Measurements from ENCODE around the gene LMNA.

The LMNA gene

DNA sequence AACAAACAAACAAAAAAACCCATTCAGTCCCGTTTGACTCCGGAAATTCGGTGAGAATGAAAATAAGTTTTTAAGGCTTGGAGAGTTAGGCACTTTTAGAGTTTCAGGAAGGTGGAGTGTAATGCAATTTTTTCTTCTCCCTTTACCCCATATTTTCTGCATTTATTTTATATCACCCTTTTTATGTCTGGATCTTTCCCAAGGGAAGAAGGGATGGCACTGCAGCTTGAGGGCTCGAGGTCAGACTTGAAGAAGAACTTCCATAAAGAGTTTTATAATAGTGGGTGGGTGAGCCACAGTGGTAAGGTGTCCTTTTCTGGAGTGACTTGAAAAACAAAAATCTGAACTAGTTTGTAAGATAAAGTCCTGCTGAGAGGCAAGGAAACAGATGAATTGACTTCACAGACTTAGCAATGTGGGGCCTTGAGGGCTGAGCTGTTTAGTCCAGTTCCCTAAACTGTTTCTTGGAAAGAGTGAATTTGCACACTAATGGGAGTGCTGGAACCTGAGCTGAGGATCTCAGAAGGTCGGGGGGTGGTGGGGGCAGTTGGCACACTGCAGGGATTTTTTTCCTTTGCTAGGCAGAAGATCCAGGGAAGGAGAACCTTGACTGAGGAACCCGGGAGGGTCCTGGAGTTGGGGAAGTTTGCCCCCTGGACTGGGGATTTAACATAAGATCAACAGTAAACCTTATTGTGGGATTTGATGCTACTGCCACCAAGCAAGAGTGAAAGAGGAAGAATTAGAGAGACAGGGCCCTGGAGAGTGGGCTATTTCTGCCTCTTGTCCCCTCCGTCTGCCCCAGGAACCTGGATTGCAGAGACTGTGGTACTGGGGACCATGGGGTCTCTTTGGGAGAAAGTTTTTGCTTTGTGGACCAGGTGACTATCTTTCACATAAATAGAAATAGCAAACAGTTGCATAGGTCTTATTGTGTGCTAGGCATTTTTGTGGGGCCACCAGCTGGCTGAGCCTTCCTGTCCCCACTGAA, 30.4 kb upstream of the LMNA start:
- H3K27me3 ChIP-seq (ENCODE audit: insufficient read depth, low read length, poor library complexity), result no peaks in the 10 kb centered on the region

DNA sequence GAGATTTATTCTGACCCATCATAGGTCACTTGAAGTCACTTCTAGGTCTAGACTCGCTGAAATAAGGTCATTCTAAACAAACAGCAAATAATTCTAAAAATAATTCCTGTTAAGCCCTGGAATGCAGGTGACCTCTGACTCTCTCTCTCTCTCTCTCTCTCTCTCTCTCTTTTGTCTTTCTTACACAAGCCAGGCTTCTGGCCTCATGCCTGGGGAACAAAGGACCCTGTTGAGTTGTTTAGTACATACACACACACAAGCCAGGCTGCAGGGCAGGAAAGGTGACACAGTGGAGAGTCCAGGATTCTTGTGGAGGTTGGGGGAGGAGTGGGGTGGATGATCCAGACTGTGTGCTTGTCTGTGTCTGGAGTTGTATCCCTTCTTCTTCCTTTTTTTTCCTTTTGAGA, 28.3 kb upstream of the LMNA start:
- peaks cover 5% of the 10 kb centered on the region for H3K79me2 ChIP-seq (ENCODE audit: insufficient read depth, low read length)
- H3K4me1 ChIP-seq (ENCODE audit: insufficient read depth, low read length), result peaks cover 14% of the 10 kb centered on the region
- H3K36me3 ChIP-seq (ENCODE audit: insufficient read depth, low read length), result no peaks in the 10 kb centered on the region
- H3K4me2 ChIP-seq (ENCODE audit: insufficient read depth, low read length), result no peak overlapping the region
- DNase-seq (no peak), ATAC-seq (ENCODE audit: insufficient read depth, low read depth) (no peak)
- no peak overlapping the region for H3K4me3 ChIP-seq (ENCODE audit: low read depth in 1 of 2, low read length in 2 of 2)
- no peaks in the 10 kb centered on the region for H3K9me3 ChIP-seq (ENCODE audit: insufficient read depth, low read length, severe bottlenecking)
- no peak overlapping the region for H3K9ac ChIP-seq (ENCODE audit: low read depth, low read length)
- no peak overlapping the region for H3K27ac ChIP-seq (ENCODE audit: low read length)
- TF ChIP-seq, protein P1, sequence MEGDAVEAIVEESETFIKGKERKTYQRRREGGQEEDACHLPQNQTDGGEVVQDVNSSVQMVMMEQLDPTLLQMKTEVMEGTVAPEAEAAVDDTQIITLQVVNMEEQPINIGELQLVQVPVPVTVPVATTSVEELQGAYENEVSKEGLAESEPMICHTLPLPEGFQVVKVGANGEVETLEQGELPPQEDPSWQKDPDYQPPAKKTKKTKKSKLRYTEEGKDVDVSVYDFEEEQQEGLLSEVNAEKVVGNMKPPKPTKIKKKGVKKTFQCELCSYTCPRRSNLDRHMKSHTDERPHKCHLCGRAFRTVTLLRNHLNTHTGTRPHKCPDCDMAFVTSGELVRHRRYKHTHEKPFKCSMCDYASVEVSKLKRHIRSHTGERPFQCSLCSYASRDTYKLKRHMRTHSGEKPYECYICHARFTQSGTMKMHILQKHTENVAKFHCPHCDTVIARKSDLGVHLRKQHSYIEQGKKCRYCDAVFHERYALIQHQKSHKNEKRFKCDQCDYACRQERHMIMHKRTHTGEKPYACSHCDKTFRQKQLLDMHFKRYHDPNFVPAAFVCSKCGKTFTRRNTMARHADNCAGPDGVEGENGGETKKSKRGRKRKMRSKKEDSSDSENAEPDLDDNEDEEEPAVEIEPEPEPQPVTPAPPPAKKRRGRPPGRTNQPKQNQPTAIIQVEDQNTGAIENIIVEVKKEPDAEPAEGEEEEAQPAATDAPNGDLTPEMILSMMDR (IDR thresholded peaks at IDR 0.05; ENCODE audit: borderline replicate concordance, extremely low read depth, low read length, poor library complexity, severe bottlenecking), result no peak
- TF ChIP-seq EZH2 (IDR thresholded peaks at IDR 0.05; ENCODE audit: borderline replicate concordance, low read depth, low read length, severe bottlenecking), result no peak
- H3K27me3 ChIP-seq (ENCODE audit: insufficient read depth, low read length, poor library complexity), result no peaks in the 10 kb centered on the region
- H2AFZ ChIP-seq (ENCODE audit: low read depth, low read length), result no peak overlapping the region
- no peaks in the 10 kb centered on the region for H4K20me1 ChIP-seq (ENCODE audit: insufficient read depth, low read length)

More for the DNA sequence above, 30.4 kb upstream of the LMNA start:
- ATAC-seq (ENCODE audit: insufficient read depth, low read depth) (no peak), DNase-seq (no peak)
- Histone ChIP-seq H2AFZ (ENCODE audit: low read depth, low read length) (no peak overlapping the region), H3K79me2 (ENCODE audit: insufficient read depth, low read length) (peaks cover 9% of the 10 kb centered on the region), H3K4me2 (ENCODE audit: insufficient read depth, low read length) (peak overlapping the region; percentile 94; the same call in 1 of the 2 replicates), H3K4me3 (ENCODE audit: low read depth in 1 of 2, low read length in 2 of 2) (no peak overlapping the region), H3K9ac (ENCODE audit: low read depth, low read length) (no peak overlapping the region; the same call in 1 of the 2 replicates), H3K4me1 (ENCODE audit: insufficient read depth, low read length) (peaks cover 33% of the 10 kb centered on the region), H3K9me3 (ENCODE audit: insufficient read depth, low read length, severe bottlenecking) (no peaks in the 10 kb centered on the region), H4K20me1 (ENCODE audit: insufficient read depth, low read length) (no peaks in the 10 kb centered on the region), H3K27ac (ENCODE audit: low read length) (no peak overlapping the region), H3K36me3 (ENCODE audit: insufficient read depth, low read length) (no peaks in the 10 kb centered on the region)
- TF ChIP-seq, protein P1 (IDR thresholded peaks at IDR 0.05; ENCODE audit: borderline replicate concordance, extremely low read depth, low read length, poor library complexity, severe bottlenecking), result no peak
- TF ChIP-seq EZH2 (IDR thresholded peaks at IDR 0.05; ENCODE audit: borderline replicate concordance, low read depth, low read length, severe bottlenecking), result no peak

DNA sequence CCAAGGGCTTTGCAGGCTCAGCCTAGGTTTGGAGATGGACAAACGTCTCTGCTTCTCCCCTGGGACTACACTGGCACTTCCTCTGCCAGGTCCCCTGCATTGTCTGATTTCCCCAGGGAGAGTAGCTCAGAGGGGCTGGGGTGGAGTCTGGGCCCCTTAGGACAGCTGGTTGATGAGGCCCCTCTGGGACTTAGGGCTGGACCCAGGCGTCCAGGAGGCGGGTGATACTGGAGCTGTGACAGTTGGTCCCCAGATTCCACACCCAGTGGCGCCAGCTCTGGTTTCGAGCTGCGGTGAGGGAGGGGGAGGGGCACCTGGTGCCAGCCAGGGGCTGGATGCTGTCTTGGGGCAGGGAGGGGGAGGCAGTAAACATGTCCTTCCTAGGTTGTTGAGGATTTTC, 24.8 kb upstream of the LMNA start:
- Histone ChIP-seq H3K36me3 (ENCODE audit: insufficient read depth, low read length) (no peaks in the 10 kb centered on the region), H3K9me3 (ENCODE audit: insufficient read depth, low read length, severe bottlenecking) (no peaks in the 10 kb centered on the region), H3K27ac (ENCODE audit: low read length) (no peak overlapping the region), H3K79me2 (ENCODE audit: insufficient read depth, low read length) (no peaks in the 10 kb centered on the region), H4K20me1 (ENCODE audit: insufficient read depth, low read length) (no peaks in the 10 kb centered on the region), H3K9ac (ENCODE audit: low read depth, low read length) (no peak overlapping the region), H3K4me1 (ENCODE audit: insufficient read depth, low read length) (no peaks in the 10 kb centered on the region), H3K4me2 (ENCODE audit: insufficient read depth, low read length) (no peak overlapping the region), H3K27me3 (ENCODE audit: insufficient read depth, low read length, poor library complexity) (no peaks in the 10 kb centered on the region), H3K4me3 (ENCODE audit: low read depth in 1 of 2, low read length in 2 of 2) (no peak overlapping the region), H2AFZ (ENCODE audit: low read depth, low read length) (no peak overlapping the region)
- TF ChIP-seq, protein P1 (IDR thresholded peaks at IDR 0.05; ENCODE audit: borderline replicate concordance, extremely low read depth, low read length, poor library complexity, severe bottlenecking), result no peak
- TF ChIP-seq EZH2 (IDR thresholded peaks at IDR 0.05; ENCODE audit: borderline replicate concordance, low read depth, low read length, severe bottlenecking), result no peak
- ATAC-seq (ENCODE audit: insufficient read depth, low read depth), result no peak
- no peak for DNase-seq

All from DND-41 (cell line).